Heart right ventricle (tissue), 16 donors: ENCODE results near the gene MRPS30. TPM values are rescaled to one million over a fixed set of nuclear protein-coding genes. Genes with fewer than 3 reads are reported as not detected.
"Not testable (repeated sequence)": the region's sequence is repeated elsewhere in the genome, so short reads cannot be mapped to it uniquely, and the experiment has no call there.

ENCODE experiments used
- ATAC-seq, 8 donors: fragments of 200-7000 bp; cut with Tn5 transposase; one replicate each; pipeline ENCODE4 v1.9.1; 2020; ENCODE audit warnings: mild to moderate bottlenecking in 8 of 8, moderate library complexity in 8 of 8, moderate number of reproducible peaks in 1 of 8
- DNase-seq, 2 donors: peaks; one replicate each; pipeline ENCODE4 v3.0.0-alpha.2; 2020
- H3K27ac ChIP-seq, 10 donors: fragments of 200-600 bp; sonication (generic) in 2 of 10; one replicate each; pipeline versions ENCODE4 v1.5.0 to v1.8.0; 2020 to 2022; ENCODE audit warnings: mild to moderate bottlenecking in 3 of 10
- H3K27me3 ChIP-seq, 7 donors: fragments of 200-600 bp; one replicate each; pipeline ENCODE4 v1.8.0; 2021 to 2022; ENCODE audit warnings: mild to moderate bottlenecking in 2 of 7
- H3K36me3 ChIP-seq, 9 donors: fragments of 200-600 bp; sonication (generic) in 1 of 9; one replicate each; pipeline versions ENCODE4 v1.5.0 to v1.8.0; 2020 to 2022; ENCODE audit warnings: mild to moderate bottlenecking in 2 of 9
- H3K4me1 ChIP-seq, 9 donors: fragments of 200-600 bp; sonication (generic) in 1 of 9; one replicate each; pipeline versions ENCODE4 v1.5.0 to v1.8.0; 2020 to 2022; ENCODE audit warnings: mild to moderate bottlenecking in 4 of 9
- H3K4me3 ChIP-seq, 10 donors: fragments of 200-600 bp; sonication (generic) in 2 of 10; one replicate each; pipeline versions ENCODE4 v1.5.0 to v1.8.0; 2020 to 2022; ENCODE audit warnings: mild to moderate bottlenecking in 7 of 10, moderate library complexity in 2 of 10
- H3K9me3 ChIP-seq, 11 donors: fragments of 200-600 bp in 10 of 11; sonication (generic) in 2 of 11; one replicate each; pipeline versions ENCODE4 v1.5.0 to v1.8.0; 2013 to 2022; ENCODE audit warnings: mild to moderate bottlenecking in 2 of 11, control low read depth in 1 of 11, moderate library complexity in 1 of 11
- WGBS, 2 donors: extraction: QIAGEN DNeasy Blood & Tissue Kit; methylation state at CpG; one replicate each; pipeline ENCODE4 v1.1.7; 2013; ENCODE audit warnings: inconsistent platforms in 1 of 2; 5-methylcytosine and 5-hydroxymethylcytosine counted together
- intact Hi-C, 10 donors: fragments of 100-400 bp; cut with DNase I; formaldehyde crosslinking; loops; one replicate each; pipeline versions ENCODE4 v1.11.1 to v1.14.2; 2022
- polyA plus RNA-seq, 2 donors: library from polyadenylated mRNA; stranded (reverse); fragments of 200-250 nt; gene quantifications; one replicate each; pipeline ENCODE4 v1.2.3, GENCODE V29; 2013
- total RNA-seq, 10 donors: library from RNA; stranded (reverse); fragmentation: NEBNext Ultra II Directional in 3 of 10; extraction: Animal tissue kit (Norgen Biotek cat#: 25700) in 3 of 10; gene quantifications; one replicate each; pipeline versions ENCODE4 v1.2.1 to v1.2.4, GENCODE V29; 2021 to 2023
- TF ChIP-seq, protein P1 (sequence below), 9 donors: fragments of 200-600 bp; sonication (generic) in 2 of 9; IDR thresholded peaks; one replicate each; pipeline versions ENCODE4 v1.5.0 to v1.8.0; 2021 to 2022; ENCODE audit warnings: antibody characterized with exemption in 9 of 9, mild to moderate bottlenecking in 5 of 9, moderate library complexity in 1 of 9
- donor health status: Arrhythmogenic right ventricular cardiomyopathy.
- donor health status: ischemic (EF 13 %, LVEDD 7.1; RV severe dilation, severe dysfunction).
- donor health status: healthy with polysubstance abuse.
- donor health status: DM: no; HTN: yes; CAD: no.
- donor health status: DM: no; HTN: no; CAD: no.
- donor health status: ischemic (EF 25% LVEDD 6.9; RV normal size, moderate dysfunction).
- donor health status: ischemic (EF 25% LVEDD 5.7; RV mildly dilated, moderate dysfunction).
- donor health status: healthy.
- donor health status: DM: yes; HTN: yes; CAD: no.
- donor health status: Ischemic cardiomyopathy.
- donor health status: ischemic (EF 35%, LVEDD 5.7; RV mildly dilated, moderate dysfunction).
- donor health status: nonischemic (EF 11% LVEDD 7.7; RV severe dilation, severe dysfunction).
- donor health status: DM: yes; HTN: yes; CAD: no.
- donor health status: PGD.
- donor health status: ischemic (EF 29% LVEDD 5.4; RV normal size, mild dysfunction).
- donor health status: nonischemic (EF 23%, LVEDD 6.1; RV moderate dilation, normal function).

MRPS30 gene
- total and polyA plus RNA-seq, 12 donors = 35.7 to 92.7 (median 80.2) TPM

DNA sequence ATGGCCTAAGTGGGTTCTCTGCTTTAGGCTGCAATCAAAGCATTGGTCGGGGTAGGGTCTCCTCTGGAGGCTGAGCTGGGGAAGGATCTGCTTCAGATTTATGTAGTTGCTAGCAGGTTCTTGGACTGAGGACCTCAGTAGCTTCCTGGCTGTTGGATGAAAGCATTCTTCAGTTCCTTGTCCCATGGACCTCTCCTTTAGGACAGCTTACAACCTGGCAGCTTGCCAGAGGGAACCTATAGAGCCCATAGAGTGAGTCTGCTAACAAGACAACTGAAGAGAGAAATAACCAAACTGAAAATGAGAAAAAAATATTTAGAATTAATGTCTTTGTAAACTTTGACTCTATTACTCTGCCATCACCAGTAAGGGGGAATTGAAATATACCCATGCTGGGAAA is 12.4 kb downstream of the MRPS30 start:
- Histone ChIP-seq H3K27ac (no peak overlapping the region), H3K4me3 (no peak overlapping the region), H3K4me1 (no peaks in the 10 kb centered on the region), H3K9me3 (no peaks in the 10 kb centered on the region), H3K36me3 (peaks cover 0 to 66% (median 8%) of the 10 kb centered on the region in 9 donors), H3K27me3 (no peaks in the 10 kb centered on the region)
- TF ChIP-seq, protein P1, sequence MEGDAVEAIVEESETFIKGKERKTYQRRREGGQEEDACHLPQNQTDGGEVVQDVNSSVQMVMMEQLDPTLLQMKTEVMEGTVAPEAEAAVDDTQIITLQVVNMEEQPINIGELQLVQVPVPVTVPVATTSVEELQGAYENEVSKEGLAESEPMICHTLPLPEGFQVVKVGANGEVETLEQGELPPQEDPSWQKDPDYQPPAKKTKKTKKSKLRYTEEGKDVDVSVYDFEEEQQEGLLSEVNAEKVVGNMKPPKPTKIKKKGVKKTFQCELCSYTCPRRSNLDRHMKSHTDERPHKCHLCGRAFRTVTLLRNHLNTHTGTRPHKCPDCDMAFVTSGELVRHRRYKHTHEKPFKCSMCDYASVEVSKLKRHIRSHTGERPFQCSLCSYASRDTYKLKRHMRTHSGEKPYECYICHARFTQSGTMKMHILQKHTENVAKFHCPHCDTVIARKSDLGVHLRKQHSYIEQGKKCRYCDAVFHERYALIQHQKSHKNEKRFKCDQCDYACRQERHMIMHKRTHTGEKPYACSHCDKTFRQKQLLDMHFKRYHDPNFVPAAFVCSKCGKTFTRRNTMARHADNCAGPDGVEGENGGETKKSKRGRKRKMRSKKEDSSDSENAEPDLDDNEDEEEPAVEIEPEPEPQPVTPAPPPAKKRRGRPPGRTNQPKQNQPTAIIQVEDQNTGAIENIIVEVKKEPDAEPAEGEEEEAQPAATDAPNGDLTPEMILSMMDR (IDR thresholded peaks at IDR 0.05) = no peak
- DNase-seq (no peak), ATAC-seq (no peak)
- intact Hi-C loops = no loop called here
- 95 to 96% methylated on average over 1 of the region's 1 CpG for WGBS, 2 donors

DNA sequence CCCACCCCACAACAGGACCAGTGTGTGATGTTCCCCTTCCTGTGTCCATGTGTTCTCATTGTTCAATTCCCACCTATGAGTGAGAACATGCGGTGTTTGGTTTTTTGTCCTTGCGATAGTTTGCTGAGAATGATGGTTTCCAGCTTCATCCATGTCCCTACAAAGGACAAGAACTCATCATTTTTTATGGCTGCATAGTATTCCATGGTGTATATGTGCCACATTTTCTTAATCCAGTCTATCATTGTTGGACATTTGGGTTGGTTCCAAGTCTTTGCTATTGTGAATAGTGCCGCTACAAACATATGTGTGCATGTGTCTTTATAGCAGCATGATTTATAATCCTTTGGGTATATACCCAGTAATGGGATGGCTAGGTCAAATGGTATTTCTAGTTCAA is 15.9 kb downstream of the MRPS30 start:
- H3K9me3 ChIP-seq, H3K4me3 ChIP-seq, DNase-seq, intact Hi-C loops, H3K27me3 ChIP-seq, H3K27ac ChIP-seq, H3K4me1 ChIP-seq, ATAC-seq: not testable (repeated sequence)
- WGBS, 2 donors = 67 to 96% methylated on average over 2 of the region's 3 CpGs
- peaks cover 0 to 31% (median 0%) of the 10 kb centered on the region in 9 donors for H3K36me3 ChIP-seq

DNA sequence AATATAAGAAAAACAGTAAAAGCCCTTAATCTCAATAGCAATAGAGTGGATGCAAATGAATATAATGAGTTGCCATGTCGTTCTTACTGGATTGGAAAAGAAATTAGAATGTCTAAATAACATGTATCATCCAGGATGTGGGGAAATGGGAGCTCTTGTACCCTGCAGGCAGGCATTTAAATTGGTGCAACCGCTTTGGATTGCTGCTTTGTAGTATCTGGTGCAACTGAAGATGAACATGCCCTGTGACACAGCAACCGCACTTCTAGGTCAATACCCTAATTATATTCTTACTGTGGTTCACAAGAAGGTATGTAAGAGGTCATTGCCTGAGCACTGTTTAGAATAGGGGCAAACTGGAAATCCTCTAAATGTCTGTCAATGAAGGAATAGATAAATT is 18.9 kb downstream of the MRPS30 start:
- H3K9me3 ChIP-seq = peaks cover 0 to 9% (median 0%) of the 10 kb centered on the region in 11 donors
- H3K4me1 ChIP-seq = no peaks in the 10 kb centered on the region
- TF ChIP-seq, protein P1 (IDR thresholded peaks at IDR 0.05) = no peak
- ATAC-seq (no peak), DNase-seq (no peak)
- no peaks in the 10 kb centered on the region for H3K27me3 ChIP-seq
- intact Hi-C loops = no loop called here
- no peak overlapping the region for H3K27ac ChIP-seq
- no peak overlapping the region for H3K4me3 ChIP-seq
- 92 to 93% methylated on average over 3 of the region's 3 CpGs for WGBS, 2 donors
- H3K36me3 ChIP-seq = peaks cover 0 to 9% (median 0%) of the 10 kb centered on the region in 9 donors

DNA sequence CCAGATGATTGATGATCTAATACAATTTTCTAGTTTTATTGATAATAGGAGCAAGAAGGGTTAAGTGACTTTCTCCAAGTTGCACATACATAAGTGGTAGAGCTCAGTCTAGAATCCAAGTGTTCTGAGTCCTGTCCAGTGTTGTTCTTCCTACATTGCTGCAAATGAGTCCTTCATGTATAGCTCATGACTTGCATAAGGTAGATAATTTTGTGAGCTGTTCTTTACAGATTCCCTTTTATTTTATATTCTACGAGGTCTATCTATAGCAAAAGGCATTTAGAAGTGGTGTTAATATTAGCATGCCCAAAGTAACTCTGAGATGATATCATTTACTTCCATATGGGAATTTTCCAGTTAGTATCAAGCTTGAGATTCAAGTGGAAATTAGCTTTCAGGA is 20.0 kb downstream of the MRPS30 start:
- no peak for ATAC-seq
- H3K4me1 ChIP-seq = no peaks in the 10 kb centered on the region
- H3K9me3 ChIP-seq = peaks cover 0 to 9% (median 0%) of the 10 kb centered on the region in 11 donors
- DNase-seq = no peak
- 80 to 88% methylated on average over 1 of the region's 1 CpG for WGBS, 2 donors
- peaks cover 0 to 5% (median 0%) of the 10 kb centered on the region in 9 donors for H3K36me3 ChIP-seq
- no peaks in the 10 kb centered on the region for H3K27me3 ChIP-seq
- no peak overlapping the region for H3K4me3 ChIP-seq
- no peak overlapping the region for H3K27ac ChIP-seq
- TF ChIP-seq, protein P1 (IDR thresholded peaks at IDR 0.05) = no peak
- intact Hi-C loops = no loop called here

DNA sequence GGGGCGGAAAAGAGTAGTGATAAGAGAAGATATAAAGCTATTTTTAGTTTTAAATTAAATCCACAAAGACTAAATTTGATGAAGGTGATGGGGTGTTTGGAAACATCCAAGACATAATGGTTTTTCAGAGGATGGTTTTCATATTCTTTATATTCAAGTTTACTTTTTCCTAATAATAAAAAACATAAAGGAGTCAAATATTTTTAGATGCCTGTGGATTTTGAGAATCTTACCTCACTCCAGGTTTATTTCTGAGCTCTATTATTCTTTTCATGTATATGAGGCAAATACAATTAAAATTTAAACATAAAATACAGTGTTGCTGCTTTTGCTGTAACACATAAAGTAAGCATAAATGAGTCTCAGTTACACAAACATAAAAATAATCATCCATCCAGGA is 22.2 kb downstream of the MRPS30 start:
- H3K27me3 ChIP-seq = no peaks in the 10 kb centered on the region
- H3K36me3 ChIP-seq = peaks cover 0 to 5% (median 0%) of the 10 kb centered on the region in 9 donors
- 87 to 92% methylated on average over 1 of the region's 1 CpG for WGBS, 2 donors
- no peaks in the 10 kb centered on the region for H3K4me1 ChIP-seq
- H3K27ac ChIP-seq = no peak overlapping the region
- TF ChIP-seq, protein P1 (IDR thresholded peaks at IDR 0.05) = no peak
- no peak overlapping the region for H3K4me3 ChIP-seq
- intact Hi-C loops = no loop called here
- peaks cover 0 to 9% (median 0%) of the 10 kb centered on the region in 11 donors for H3K9me3 ChIP-seq
- DNase-seq = no peak
- ATAC-seq = no peak
